GM11168 (cell line): ENCODE results near the gene FSCN2.
"Not testable (repeated sequence)": the region's sequence is repeated elsewhere in the genome, so short reads cannot be mapped to it uniquely, and the experiment has no call there.

Experiments
- in situ Hi-C: fragments of 300-500 bp; cut with MboI; formaldehyde crosslinking; loops from one replicate; pipeline ENCODE4 v1.12.0; 2022; ENCODE audit warnings: low sequenced_read_pairs; ENCODE audit not compliant: unreplicated experiment

Gene FSCN2

DNA sequence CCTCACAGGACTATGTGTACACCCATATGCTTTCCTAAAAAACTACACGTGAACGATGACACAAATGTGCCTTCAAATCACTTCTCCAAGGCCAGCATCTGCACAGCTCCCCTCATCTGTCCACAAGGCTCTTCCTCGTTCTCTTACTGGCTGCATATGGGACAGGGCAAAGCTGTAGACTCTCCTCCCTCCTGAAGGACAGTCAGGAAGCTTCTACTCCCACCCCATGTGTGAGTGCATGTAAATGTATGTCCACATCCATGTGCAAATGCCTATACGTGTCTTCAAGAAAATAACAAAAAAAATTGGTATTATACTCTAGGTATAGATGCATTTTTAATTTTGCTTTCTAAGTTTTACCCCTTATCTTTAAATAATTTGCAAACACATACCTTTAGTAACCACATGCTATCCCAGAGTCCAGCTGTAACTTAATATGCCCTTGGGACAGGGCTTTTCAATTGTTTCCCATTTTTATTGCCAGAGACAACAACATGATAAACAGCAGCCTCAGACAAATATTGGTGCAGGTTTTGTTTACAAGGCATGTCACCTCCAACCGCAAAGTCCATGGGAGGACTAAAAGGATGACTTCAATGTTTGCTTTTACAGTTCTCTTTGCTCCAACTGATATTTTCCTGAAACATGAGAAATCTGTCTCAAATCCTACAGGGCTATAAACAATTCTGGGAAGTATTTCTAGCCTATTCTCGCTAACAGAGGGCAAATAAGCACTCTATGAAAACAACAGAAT lies 55.6 kb downstream of the FSCN2 start:
- in situ Hi-C loops = no loop called here

DNA sequence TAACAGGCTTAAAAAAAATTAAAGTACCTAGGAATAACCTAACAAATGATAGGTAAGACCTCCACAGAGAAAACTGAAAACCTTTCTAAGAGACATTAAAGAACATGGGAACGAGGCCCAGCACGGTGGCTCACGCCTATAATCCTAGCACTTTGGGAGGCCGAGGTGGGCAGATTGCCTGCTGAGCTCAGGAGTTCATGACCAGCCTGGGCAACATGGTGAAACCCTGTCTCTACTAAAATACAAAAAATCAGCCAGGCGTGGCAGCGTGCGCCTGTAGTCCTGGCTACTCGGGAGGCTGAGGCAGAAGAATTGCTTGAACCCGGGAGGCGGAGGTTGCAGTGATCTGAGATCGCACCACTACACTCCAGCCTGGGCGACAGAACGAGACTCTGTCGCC lies 56.6 kb downstream of the FSCN2 start:
- in situ Hi-C loops = not testable (repeated sequence)

DNA sequence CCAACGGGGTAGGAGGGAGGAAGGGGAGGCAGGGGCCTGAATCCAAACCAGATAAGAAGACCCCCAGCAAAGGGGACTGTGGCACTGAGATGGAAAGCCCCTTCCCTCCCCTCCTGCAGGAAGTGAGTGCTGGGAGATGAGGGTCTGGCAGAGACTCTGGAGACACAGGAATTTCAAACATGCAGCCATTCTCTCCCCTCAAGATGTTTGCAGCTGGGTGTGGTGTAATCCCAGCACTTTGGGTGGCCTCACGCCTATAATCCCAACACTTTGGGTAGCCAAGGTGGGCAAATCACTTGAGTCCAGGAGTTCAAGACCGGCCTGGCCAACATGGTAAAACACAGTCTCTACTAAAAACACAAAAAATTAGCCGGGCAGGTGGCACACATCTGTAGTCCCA lies 57.9 kb downstream of the FSCN2 start:
- in situ Hi-C loops = no loop called here
